Activated CD8-positive, alpha-beta memory T cell treated with anti-CD3 and anti-CD28 coated beads, Interleukin-2, amount 50 U/mL, for 24 hours (primary cell): Measurements from ENCODE around the gene TSLP.

Experiments used
- DNase-seq: peaks from one replicate; pipeline ENCODE4 v3.0.0-alpha.2; 2020; ENCODE audit errors: extremely low read depth

TSLP gene

GRCh38 chr5:111095982-111096381 lies 24.5 kb downstream of the TSLP start:
- no peak for DNase-seq

DNA sequence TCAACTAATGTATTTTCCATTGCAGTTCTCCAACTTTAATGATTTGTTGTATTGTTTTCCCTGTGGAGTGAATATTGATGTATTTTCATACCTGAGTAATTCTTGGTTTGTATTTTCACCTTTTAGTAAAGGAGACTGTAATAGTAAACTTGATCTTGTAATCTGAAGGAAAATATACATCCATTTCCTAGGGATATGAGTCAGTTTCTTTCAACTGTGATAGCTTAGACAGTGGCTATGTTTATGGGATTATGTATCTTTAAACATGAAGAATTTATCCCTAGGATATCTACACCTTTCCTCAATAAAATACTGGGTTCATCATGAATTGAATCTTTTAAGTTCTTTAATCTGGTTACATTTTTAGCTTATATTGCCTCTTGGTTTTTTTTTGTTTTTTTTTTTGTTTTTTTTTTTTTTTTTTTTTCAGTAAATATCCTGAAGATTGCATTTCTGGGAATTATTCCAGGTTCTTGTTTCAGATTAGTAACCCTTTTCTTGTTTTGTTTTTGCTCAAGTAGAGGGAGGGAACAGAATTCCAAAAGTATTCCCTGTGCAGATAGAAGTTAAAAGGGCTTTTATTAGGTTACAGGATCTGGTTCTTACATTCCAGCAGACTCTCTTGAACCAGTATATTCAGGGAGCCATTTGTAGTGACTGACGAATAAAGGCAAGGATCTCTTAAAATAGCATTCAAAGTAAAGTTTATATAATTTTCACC lies 27.7 kb downstream of the TSLP start:
- no peak for DNase-seq

GRCh38 chr5:111106320-111106948 lies 34.9 kb downstream of the TSLP start:
- no peak for DNase-seq

- DNase-seq = no peak
Measured at GRCh38 chr5:111107371-111107770, 35.9 kb downstream of the TSLP start.

DNA sequence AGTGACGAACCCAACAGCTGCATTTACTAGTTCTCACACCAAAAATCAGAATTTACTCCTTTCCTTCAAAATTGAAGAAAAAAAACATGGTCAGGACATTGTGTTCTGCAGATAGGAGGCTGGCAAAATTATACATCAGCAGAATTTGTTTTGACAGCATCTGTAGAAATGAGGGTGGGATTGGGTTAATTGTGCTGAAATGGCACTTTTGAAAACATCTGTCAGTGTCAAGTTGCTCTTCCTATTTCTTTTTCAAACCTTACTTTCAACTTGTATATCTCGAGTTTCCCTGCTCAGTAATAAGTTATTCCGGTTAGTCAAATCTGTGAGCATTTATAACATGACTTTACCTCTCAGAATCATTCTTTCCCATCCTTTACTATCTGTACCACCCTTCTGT lies 40.4 kb downstream of the TSLP start:
- no peak for DNase-seq

- no peak for DNase-seq
Measured at GRCh38 chr5:111113678-111114077, 42.2 kb downstream of the TSLP start.

GRCh38 chr5:111115229-111115628 lies 43.7 kb downstream of the TSLP start:
- DNase-seq = no peak

DNA sequence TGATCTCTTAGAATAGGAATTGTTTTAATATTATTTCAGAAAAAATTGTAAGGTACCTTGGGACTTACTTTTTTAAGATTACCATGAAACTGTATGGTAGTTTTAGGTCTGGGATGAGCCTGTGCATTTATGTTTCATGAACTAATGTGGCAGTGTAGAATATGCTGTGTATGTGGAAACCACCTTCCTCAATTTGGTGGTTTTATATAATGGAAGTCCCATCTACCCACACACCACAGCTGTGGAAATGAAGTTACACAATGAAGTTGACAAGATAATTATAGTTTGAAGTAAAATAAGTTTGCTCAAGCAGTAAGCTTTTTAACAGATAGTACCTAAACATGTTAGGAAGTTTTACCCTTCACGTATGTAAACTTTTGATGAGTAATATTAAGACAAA lies 45.0 kb downstream of the TSLP start:
- DNase-seq = no peak

DNA sequence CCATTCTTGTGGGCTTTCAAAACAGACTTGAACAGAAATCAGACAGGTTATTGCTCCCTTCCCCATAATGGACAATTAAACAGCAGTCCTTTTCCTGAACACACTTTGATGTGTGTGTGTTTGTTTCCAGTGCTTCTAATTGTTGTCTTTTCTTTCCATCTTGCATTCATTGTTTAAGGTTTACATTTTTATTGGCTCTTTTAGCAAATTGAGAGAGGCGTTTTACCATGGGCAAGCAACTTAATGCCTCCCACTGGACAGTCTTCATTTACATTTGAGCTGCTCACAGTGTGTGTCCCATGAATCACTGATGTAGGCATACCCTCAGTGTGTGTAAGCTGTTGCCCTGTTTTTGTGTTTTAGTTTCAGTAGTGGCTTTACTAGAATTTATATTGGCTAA lies 45.6 kb downstream of the TSLP start:
- DNase-seq = no peak

DNA sequence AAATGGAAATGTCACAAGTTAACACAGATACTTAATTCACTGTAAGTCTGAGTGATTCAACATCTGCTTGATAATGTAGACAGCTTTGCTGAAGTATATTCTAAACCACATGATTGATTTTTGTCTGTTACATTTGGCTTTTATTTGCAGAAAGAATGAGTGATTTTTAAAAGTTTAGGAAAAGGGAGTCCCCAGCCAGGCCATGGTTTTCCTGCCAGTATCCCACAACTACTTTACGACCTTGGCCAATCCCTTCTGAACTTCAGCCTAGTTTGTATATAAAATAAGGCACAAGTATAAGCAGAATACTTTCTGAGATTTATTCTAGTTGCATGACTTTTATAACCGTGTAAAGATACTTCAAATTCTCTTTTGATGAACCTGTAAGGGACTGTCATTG lies 47.7 kb downstream of the TSLP start:
- DNase-seq = no peak

DNA sequence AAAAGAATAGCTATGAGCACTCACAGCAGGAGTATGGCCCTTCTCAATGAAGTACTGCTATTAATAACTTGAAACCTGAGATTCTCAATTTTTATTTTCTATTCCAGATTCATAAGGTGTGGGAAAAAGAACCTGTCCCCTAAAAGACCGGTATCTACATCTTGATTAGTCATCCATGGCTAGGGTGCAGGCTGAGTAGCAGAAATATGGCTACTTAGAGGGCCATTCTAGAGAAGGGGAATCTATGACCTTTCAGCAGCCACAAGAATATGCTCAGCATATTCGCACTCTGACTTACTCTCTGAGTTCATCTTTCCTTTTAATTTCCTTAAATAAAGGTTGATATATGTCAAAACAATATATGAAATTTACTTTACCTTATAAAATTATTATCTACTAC lies 48.3 kb downstream of the TSLP start:
- no peak for DNase-seq

GRCh38 chr5:111120911-111121310 lies 49.4 kb downstream of the TSLP start:
- DNase-seq = no peak

DNA sequence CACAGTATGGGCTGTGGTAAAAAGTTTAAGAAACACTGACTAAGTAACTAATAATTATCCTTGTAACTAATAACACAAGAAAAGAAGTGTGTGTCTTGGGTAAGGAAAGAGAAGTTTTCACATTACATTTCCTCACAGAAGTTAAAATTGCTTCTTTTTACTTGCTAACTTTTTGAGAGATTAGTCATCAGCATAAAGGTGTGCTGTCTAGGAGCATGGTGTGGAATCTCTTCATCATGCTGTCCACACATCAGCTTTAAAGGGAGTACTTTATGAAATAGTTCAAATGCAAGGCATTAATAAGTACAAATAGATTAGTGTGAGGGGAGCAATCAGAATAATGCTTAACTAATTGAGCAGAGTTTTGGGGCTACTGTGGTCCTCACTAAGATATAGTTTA lies 50.4 kb downstream of the TSLP start:
- no peak for DNase-seq

DNA sequence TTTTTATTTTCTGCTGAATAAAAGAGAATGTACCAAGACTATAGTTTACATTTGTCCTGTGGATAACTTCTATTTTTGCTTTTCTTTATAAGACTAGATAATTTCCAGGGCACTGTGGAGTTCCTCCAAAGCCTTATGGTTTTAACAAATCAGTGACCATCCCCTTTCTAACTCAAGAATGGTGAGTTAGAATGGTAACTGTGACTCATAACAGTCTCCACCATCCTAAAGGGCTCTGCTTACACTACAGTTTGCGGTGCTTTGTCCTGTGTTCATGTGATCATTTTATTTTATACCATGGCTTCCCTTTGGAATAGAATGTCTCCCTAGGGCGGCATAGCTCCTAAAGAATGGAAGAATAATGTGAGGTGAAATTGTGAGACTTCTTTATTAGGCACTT lies 50.9 kb downstream of the TSLP start:
- DNase-seq = no peak

- DNase-seq = no peak
Measured at GRCh38 chr5:111124793-111125192, 53.3 kb downstream of the TSLP start.

DNA sequence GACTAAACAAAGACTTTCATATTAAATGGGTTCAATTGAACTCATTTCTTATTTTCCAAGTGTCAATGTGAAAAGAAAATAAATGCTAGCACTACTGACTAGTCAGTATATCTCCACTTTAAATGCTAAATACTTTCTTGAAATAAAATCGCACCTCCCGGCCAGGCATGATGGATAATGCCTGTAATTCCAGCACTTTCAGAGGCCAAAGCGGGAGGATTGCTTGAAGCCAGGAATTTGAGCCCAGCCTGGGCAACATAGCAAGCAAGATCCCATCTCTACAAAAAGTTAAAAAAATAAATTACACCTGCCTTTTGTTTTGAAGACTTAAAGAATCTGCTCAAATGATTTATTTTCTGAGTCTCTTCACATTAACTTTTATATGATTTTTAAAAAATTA lies 55.4 kb downstream of the TSLP start:
- DNase-seq = no peak
